C4-2B (cell line): Measurements from ENCODE around the gene DST.

ENCODE experiments used
- ZFX ChIP-seq: fragments of 450-650 bp; IDR thresholded peaks from 2 replicates; pipeline ENCODE4 v1.6.1; 2017
- TF ChIP-seq, protein P1 (sequence below): fragments of 450-650 bp; conservative IDR thresholded peaks from 2 replicates; pipeline ENCODE4 v1.5.1; 2017; ENCODE audit warnings: mild to moderate bottlenecking

DNA sequence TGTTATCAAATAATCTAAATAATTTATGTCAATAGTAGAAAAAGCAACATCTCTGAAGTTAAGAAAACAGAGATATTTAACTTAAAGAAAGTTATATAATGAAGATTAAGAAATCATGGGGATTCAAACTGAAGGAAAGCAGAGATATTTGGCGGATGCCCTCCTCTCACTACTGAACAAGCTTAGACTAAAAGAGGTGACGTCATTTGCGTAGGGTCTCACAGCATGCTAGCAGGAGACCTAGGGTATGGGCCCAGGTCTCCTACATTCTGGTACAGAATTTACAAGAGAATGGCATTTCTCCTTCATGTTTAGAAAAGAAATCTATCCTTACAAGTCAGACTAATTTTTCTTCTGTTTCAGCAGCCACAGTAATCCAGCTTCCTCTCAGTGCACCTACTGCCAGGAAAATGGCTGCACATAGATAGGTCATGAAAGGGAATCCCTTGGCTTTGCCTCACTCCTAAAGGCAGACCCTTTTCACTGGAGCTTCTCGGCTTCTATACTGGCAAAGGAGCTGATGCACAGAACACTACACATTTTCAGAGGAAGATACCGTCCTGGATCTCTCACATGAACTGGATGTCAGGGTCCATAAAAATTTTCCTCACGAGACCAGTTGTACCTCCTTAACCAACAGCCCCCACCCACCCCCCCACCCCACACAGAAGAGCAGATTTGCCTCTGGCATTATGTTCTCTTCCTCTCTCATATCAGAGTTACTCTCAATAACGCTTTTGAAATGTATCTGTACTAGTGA lies 41.8 kb upstream of the DST start:
- TF ChIP-seq, protein P1, sequence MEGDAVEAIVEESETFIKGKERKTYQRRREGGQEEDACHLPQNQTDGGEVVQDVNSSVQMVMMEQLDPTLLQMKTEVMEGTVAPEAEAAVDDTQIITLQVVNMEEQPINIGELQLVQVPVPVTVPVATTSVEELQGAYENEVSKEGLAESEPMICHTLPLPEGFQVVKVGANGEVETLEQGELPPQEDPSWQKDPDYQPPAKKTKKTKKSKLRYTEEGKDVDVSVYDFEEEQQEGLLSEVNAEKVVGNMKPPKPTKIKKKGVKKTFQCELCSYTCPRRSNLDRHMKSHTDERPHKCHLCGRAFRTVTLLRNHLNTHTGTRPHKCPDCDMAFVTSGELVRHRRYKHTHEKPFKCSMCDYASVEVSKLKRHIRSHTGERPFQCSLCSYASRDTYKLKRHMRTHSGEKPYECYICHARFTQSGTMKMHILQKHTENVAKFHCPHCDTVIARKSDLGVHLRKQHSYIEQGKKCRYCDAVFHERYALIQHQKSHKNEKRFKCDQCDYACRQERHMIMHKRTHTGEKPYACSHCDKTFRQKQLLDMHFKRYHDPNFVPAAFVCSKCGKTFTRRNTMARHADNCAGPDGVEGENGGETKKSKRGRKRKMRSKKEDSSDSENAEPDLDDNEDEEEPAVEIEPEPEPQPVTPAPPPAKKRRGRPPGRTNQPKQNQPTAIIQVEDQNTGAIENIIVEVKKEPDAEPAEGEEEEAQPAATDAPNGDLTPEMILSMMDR = no peak
- no peak for TF ChIP-seq ZFX
